ENCODE results near the gene ALG1. TPM values are rescaled to one million over a fixed set of nuclear protein-coding genes. Genes with fewer than 3 reads are reported as not detected.
A peak's percentile ranks its signal among the peaks of the same experiment; 100 is the strongest.
"Not testable (repeated sequence)": the region's sequence is repeated elsewhere in the genome, so short reads cannot be mapped to it uniquely, and the experiment has no call there.

The ALG1 gene
- total and polyA plus RNA-seq, 2 of the 13 experiments (the other 11 are each of a cell fraction or from before 2014, with no cell fraction given): 43.3 to 75.6 TPM

DNA sequence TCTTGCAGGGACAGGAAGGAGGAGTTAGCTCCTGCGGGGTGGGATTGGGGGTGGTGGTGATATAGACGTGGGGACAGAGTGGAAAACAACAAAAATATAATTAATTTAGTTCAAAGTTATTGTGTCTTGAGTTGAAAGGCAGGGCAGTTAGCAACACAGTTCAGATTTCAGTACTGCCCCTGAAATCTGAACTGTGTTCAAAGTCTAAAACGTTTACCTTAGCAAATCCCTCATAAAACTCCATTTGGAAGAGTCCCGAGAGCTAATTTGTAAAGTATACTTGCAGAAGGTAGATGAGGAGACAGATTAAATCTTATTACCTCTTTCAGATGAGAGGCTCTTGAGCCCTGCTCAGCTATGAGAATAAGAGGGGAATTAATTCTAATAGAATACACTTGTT, 27.5 kb downstream of the ALG1 start:
- Histone ChIP-seq H3K4me1 (ENCODE audit: insufficient read depth, low read length) (peaks cover 31% of the 10 kb centered on the region), H3K4me2 (ENCODE audit: low read depth, low read length) (peak overlapping the region; percentile 79), H3K4me3 (replicated peaks in 1 of 3; ENCODE audit: insufficient read depth in 1 of 3, low read depth in 2 of 3, low read length in 3 of 3) (peak overlapping the region in 2 of 3 experiments; percentile 68 to 84; a peak in 5 of 6 replicates), H3K27ac (ENCODE audit: extremely low read length, insufficient read depth, low read length) (peak overlapping the region; percentile 64)
- H3K79me2 ChIP-seq (ENCODE audit: insufficient read depth, low read length); DNase-seq (ENCODE audit: low spot score); FAIRE-seq; in situ Hi-C loops (cut with HindIII; ENCODE audit: extremely low pct_ligation_motif_present, low pct_unique_long_range_greater_than_20kb); BruUV-seq (replicated peaks); H3K36me3 ChIP-seq (replicated peaks in 1 of 2; ENCODE audit: control insufficient read depth in 1 of 2, insufficient read depth in 2 of 2, low read length in 2 of 2); H3K9me3 ChIP-seq (ENCODE audit: low read length); H2AFZ ChIP-seq (ENCODE audit: low read length); H3K9ac ChIP-seq (ENCODE audit: insufficient read depth, low read depth, low read length); H3K27me3 ChIP-seq (ENCODE audit: control insufficient read depth in 1 of 2, insufficient read depth in 2 of 2, low read length in 2 of 2); CTCF ChIA-PET (ENCODE audit: low intra/inter-chr PET ratio, low total read pairs); ATAC-seq; H4K20me1 ChIP-seq (ENCODE audit: insufficient read depth, low read length): not testable (repeated sequence)
- peak; percentile 10; the same call in 1 of the 2 replicates for TF ChIP-seq HNF4A (CRISPR knock-in tag; IDR thresholded peaks at IDR 0.05)
- peak; percentile 65; the same call in 1 of the 2 replicates for TF ChIP-seq NCOR1 (IDR thresholded peaks at IDR 0.05; ENCODE audit: borderline replicate concordance, low read length)
- TF ChIP-seq SIX1 (CRISPR knock-in tag; IDR thresholded peaks at IDR 0.05; ENCODE audit: borderline replicate concordance): peak; percentile 28; the same call in 1 of the 2 replicates
- intact Hi-C loops (cut with micrococcal nuclease; ENCODE audit: unreplicated experiment): loop anchor here (5.0 kb wide), 1 partner anchor 142 kb away; the partner anchor contains the start of gene SEC14L5
- WGBS (ENCODE audit: low lambda C conversion rate): under 1% methylated on average over 4 of the region's 4 CpGs
- POLR2A ChIA-PET: interaction anchor here (1.0 to 2.6 kb wide), 10 partner anchors 9 to 483 kb away, joined by 3 to 26 read pairs (median 8); partner anchors contain the start of genes ALG1 and NAGPA

DNA sequence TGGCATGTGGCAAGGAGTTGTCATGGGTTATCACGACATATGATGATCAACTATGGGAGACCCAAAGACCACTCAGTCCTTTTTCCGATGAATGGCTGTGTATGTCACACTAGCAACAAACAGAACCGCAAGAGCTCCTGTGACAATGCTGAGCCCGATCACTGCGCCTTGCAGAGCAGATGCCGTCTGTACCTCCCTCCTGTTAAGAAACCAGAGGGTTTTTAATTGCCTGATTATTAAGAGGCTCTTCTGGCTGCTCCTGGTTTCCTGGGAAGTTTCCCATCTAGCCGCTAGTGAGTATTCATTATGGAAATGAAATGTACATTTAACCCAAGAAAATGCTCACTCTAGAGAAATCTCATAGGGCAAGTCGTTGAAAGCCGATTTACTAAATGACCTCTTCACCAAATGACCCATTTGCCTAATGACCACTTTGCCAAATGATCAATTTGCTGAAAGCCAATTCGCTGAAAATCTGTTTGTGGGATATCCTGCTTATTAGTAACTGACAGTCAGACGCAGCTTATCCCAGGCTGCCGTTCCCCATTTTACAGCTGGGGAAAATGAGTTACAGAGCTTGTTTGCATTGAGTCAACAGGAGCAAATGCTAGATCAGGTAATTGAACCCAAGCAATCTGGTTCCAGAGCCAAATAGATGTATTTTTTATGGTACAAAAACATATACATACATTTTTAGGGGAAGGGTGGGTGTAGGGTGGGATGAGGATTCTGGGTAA, 31.8 kb downstream of the ALG1 start:
- H3K79me2 ChIP-seq (ENCODE audit: insufficient read depth, low read length); H3K4me2 ChIP-seq (ENCODE audit: low read depth, low read length); FAIRE-seq; H3K36me3 ChIP-seq (replicated peaks in 1 of 2; ENCODE audit: control insufficient read depth in 1 of 2, insufficient read depth in 2 of 2, low read length in 2 of 2); intact Hi-C loops (cut with micrococcal nuclease; ENCODE audit: unreplicated experiment); BruUV-seq (replicated peaks); H3K4me3 ChIP-seq (replicated peaks in 1 of 3; ENCODE audit: insufficient read depth in 1 of 3, low read depth in 2 of 3, low read length in 3 of 3); H2AFZ ChIP-seq (ENCODE audit: low read length); H3K9me3 ChIP-seq (ENCODE audit: low read length); H3K9ac ChIP-seq (ENCODE audit: insufficient read depth, low read depth, low read length); H3K27ac ChIP-seq (ENCODE audit: extremely low read length, insufficient read depth, low read length); DNase-seq (ENCODE audit: low spot score); POLR2A ChIA-PET; CTCF ChIA-PET (ENCODE audit: low intra/inter-chr PET ratio, low total read pairs); H3K27me3 ChIP-seq (ENCODE audit: control insufficient read depth in 1 of 2, insufficient read depth in 2 of 2, low read length in 2 of 2); H4K20me1 ChIP-seq (ENCODE audit: insufficient read depth, low read length); ATAC-seq; in situ Hi-C loops (cut with HindIII; ENCODE audit: extremely low pct_ligation_motif_present, low pct_unique_long_range_greater_than_20kb): not testable (repeated sequence)
- WGBS (ENCODE audit: low lambda C conversion rate): 73% methylated on average over 12 of the region's 12 CpGs
- peaks cover 23% of the 10 kb centered on the region for H3K4me1 ChIP-seq (ENCODE audit: insufficient read depth, low read length)

DNA sequence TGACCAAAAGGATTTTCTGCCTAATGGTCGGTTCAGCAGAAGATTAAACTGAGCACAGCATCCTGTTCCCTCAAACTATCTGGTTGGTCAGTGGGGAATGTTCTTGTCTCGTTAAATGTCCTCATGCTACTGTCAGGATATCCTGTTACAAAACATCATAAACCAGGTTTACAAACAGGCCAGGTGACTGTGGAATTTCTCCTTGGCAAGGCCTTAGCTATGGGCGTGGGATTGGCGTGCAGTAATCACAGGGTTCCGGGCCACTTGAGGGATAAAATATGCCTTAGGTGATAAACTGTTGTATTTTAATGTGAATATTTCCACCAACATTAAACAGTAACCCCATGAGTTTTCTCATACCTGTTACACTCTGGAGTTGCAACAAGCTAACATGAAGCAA, 33.4 kb downstream of the ALG1 start:
- H3K27ac ChIP-seq (ENCODE audit: extremely low read length, insufficient read depth, low read length); H3K9ac ChIP-seq (ENCODE audit: insufficient read depth, low read depth, low read length); H3K4me2 ChIP-seq (ENCODE audit: low read depth, low read length); in situ Hi-C loops (cut with HindIII; ENCODE audit: extremely low pct_ligation_motif_present, low pct_unique_long_range_greater_than_20kb); BruUV-seq (replicated peaks); CTCF ChIA-PET (ENCODE audit: low intra/inter-chr PET ratio, low total read pairs); DNase-seq (ENCODE audit: low spot score); ATAC-seq; H4K20me1 ChIP-seq (ENCODE audit: insufficient read depth, low read length); H3K27me3 ChIP-seq (ENCODE audit: control insufficient read depth in 1 of 2, insufficient read depth in 2 of 2, low read length in 2 of 2); POLR2A ChIA-PET; H3K4me3 ChIP-seq (replicated peaks in 1 of 3; ENCODE audit: insufficient read depth in 1 of 3, low read depth in 2 of 3, low read length in 3 of 3); FAIRE-seq; H3K9me3 ChIP-seq (ENCODE audit: low read length); intact Hi-C loops (cut with micrococcal nuclease; ENCODE audit: unreplicated experiment); H3K79me2 ChIP-seq (ENCODE audit: insufficient read depth, low read length); H2AFZ ChIP-seq (ENCODE audit: low read length); H3K36me3 ChIP-seq (replicated peaks in 1 of 2; ENCODE audit: control insufficient read depth in 1 of 2, insufficient read depth in 2 of 2, low read length in 2 of 2): not testable (repeated sequence)
- 17% methylated on average over 5 of the region's 5 CpGs for WGBS (ENCODE audit: low lambda C conversion rate)
- peaks cover 12% of the 10 kb centered on the region for H3K4me1 ChIP-seq (ENCODE audit: insufficient read depth, low read length)
